WI38 (cell line): ENCODE measurements around the gene EOGT.

Experiments
- H3K4me3 ChIP-seq: 2 replicates; pipeline ENCODE4 v1.5.1; 2011; ENCODE audit warnings: low read depth, mild to moderate bottlenecking, control low read depth, low read length
- CTCF ChIP-seq: IDR thresholded peaks from 2 replicates; pipeline ENCODE4 v1.5.1; 2012; ENCODE audit warnings: low read depth, mild to moderate bottlenecking, control low read depth, low read length

The EOGT gene

GRCh38 chr3:68935778-68936177, 77.7 kb downstream of the EOGT start:
- TF ChIP-seq CTCF = no peak

GRCh38 chr3:68931406-68932149, 81.9 kb downstream of the EOGT start:
- no peak overlapping the region for H3K4me3 ChIP-seq
- TF ChIP-seq CTCF = no peak

More at GRCh38 chr3:68935778-68936177, 77.7 kb downstream of the EOGT start:
- no peak overlapping the region for H3K4me3 ChIP-seq
